SK-N-SH treated with all-trans-retinoic acid at 6 μM for 48 hours (cell line): Measurements from ENCODE around the gene RNF126.
"Not testable (repeated sequence)": the region's sequence is repeated elsewhere in the genome, so short reads cannot be mapped to it uniquely, and the experiment has no call there.

Experiments used
- ATAC-seq: fragments of 200-7000 bp; cut with Tn5 transposase; 3 replicates; pipeline ENCODE4 v1.9.1; 2020; ENCODE audit warnings: mild to moderate bottlenecking, moderate library complexity
- BACH2 ChIP-seq: fragments of 250-450 bp; sonication (Bioruptor Pico); IDR thresholded peaks from 2 replicates; pipeline ENCODE4 v1.9.0; 2021; ENCODE audit warnings: mild to moderate bottlenecking, borderline replicate concordance
- CREB5 ChIP-seq: fragments of 250-450 bp; sonication (Bioruptor Pico); IDR thresholded peaks from 2 replicates; pipeline ENCODE4 v1.5.1; 2020; ENCODE audit warnings: low read depth, mild to moderate bottlenecking, moderate library complexity
- CSDC2 ChIP-seq: fragments of 250-450 bp; sonication (Bioruptor Pico); IDR thresholded peaks from 2 replicates; pipeline ENCODE4 v1.5.0; 2020; ENCODE audit warnings: mild to moderate bottlenecking, moderate library complexity
- CSRNP3 ChIP-seq: fragments of 250-450 bp; sonication (Bioruptor Pico); IDR thresholded peaks from 2 replicates; pipeline ENCODE4 v1.5.1; 2021; ENCODE audit warnings: mild to moderate bottlenecking, moderate library complexity
- ESRRG ChIP-seq: fragments of 250-450 bp; sonication (Bioruptor Pico); IDR thresholded peaks from 2 replicates; pipeline ENCODE4 v1.6.1; 2021; ENCODE audit warnings: mild to moderate bottlenecking
- GLIS3 ChIP-seq: fragments of 250-450 bp; sonication (Bioruptor Pico); IDR thresholded peaks from 2 replicates; pipeline ENCODE4 v1.5.0; 2020; ENCODE audit warnings: mild to moderate bottlenecking, moderate library complexity
- ISL1 ChIP-seq: fragments of 250-450 bp; sonication (Bioruptor Pico); IDR thresholded peaks from 2 replicates; pipeline ENCODE4 v2.1.2; 2022; ENCODE audit warnings: mild to moderate bottlenecking, moderate library complexity
- OSR1 ChIP-seq: fragments of 250-450 bp; sonication (Bioruptor Pico); IDR thresholded peaks from 2 replicates; pipeline ENCODE4 v1.8.0; 2022; ENCODE audit warnings: moderate library complexity, mild to moderate bottlenecking, inconsistent platforms
- PATZ1 ChIP-seq: fragments of 250-450 bp; sonication (Bioruptor Pico); IDR thresholded peaks from 2 replicates; pipeline ENCODE4 v1.8.0; 2020; ENCODE audit warnings: mild to moderate bottlenecking, moderate library complexity, borderline replicate concordance
- POU6F1 ChIP-seq: fragments of 250-450 bp; sonication (Bioruptor Pico); IDR thresholded peaks from 2 replicates; pipeline ENCODE4 v1.8.0; 2021; ENCODE audit warnings: low read depth, mild to moderate bottlenecking, moderate library complexity, borderline replicate concordance
- PPARA ChIP-seq: fragments of 250-450 bp; sonication (Bioruptor Pico); IDR thresholded peaks from 2 replicates; pipeline ENCODE4 v1.5.0; 2020; ENCODE audit warnings: mild to moderate bottlenecking, borderline replicate concordance
- RARB ChIP-seq: fragments of 250-450 bp; sonication (Bioruptor Pico); IDR thresholded peaks from 2 replicates; pipeline ENCODE4 v1.8.0; 2021; ENCODE audit warnings: mild to moderate bottlenecking, moderate library complexity
- SNAI2 ChIP-seq: fragments of 250-450 bp; sonication (Bioruptor Pico); IDR thresholded peaks from 2 replicates; pipeline ENCODE4 v1.5.0; 2020; ENCODE audit warnings: mild to moderate bottlenecking, moderate library complexity
- TOX ChIP-seq: fragments of 250-450 bp; sonication (Bioruptor Pico); IDR thresholded peaks from 2 replicates; pipeline ENCODE4 v1.8.0; 2021; ENCODE audit warnings: mild to moderate bottlenecking, moderate library complexity, borderline replicate concordance
- TSHZ2 ChIP-seq: fragments of 250-450 bp; sonication (Bioruptor Pico); IDR thresholded peaks from 2 replicates; pipeline ENCODE4 v1.5.0; 2020; ENCODE audit warnings: mild to moderate bottlenecking, moderate library complexity
- ZFP30 ChIP-seq: fragments of 450-650 bp; formaldehyde crosslinking; IDR thresholded peaks from 2 replicates; pipeline ENCODE4 v1.5.0; 2022; ENCODE audit warnings: mild to moderate bottlenecking, moderate library complexity
- ZNF565 ChIP-seq: fragments of 450-650 bp; formaldehyde crosslinking; conservative IDR thresholded peaks from 2 replicates; pipeline ENCODE4 v1.5.0; 2020; ENCODE audit warnings: low read depth, mild to moderate bottlenecking, moderate library complexity
- ZNF70 ChIP-seq: fragments of 450-650 bp; formaldehyde crosslinking; IDR thresholded peaks from 2 replicates; pipeline ENCODE4 v1.5.0; 2020; ENCODE audit warnings: mild to moderate bottlenecking, moderate library complexity
- ZNF8 ChIP-seq: fragments of 450-650 bp; formaldehyde crosslinking; IDR thresholded peaks from 2 replicates; pipeline ENCODE4 v1.5.0; 2020; ENCODE audit warnings: mild to moderate bottlenecking, moderate library complexity

Gene RNF126

GRCh38 chr19:629961-630714 lies 32.9 kb downstream of the RNF126 start:
- TF ChIP-seq POU6F1 (CRISPR knock-in tag) (no peak), ZNF8 (CRISPR knock-in tag) (no peak), SNAI2 (CRISPR knock-in tag) (no peak), ZNF565 (CRISPR knock-in tag) (no peak), ZNF70 (CRISPR knock-in tag) (no peak), PATZ1 (no peak), ISL1 (CRISPR knock-in tag) (no peak)
- ATAC-seq, result no peak

GRCh38 chr19:629515-629914 lies 33.5 kb downstream of the RNF126 start:
- not testable (repeated sequence) for ATAC-seq

- no peak for ATAC-seq
These were observed 34.8 kb downstream of the RNF126 start for GRCh38 chr19:628168-628567.

GRCh38 chr19:626566-626965 lies 36.4 kb downstream of the RNF126 start:
- ATAC-seq, result not testable (repeated sequence)

More at GRCh38 chr19:628168-628567, 34.8 kb downstream of the RNF126 start:
- no peak for TF ChIP-seq OSR1
- TF ChIP-seq, all 23 proteins: peak for 0

GRCh38 chr19:625257-625656 lies 37.8 kb downstream of the RNF126 start:
- ATAC-seq, result no peak
- no peak for TF ChIP-seq CSDC2
- TF ChIP-seq POU6F1 (CRISPR knock-in tag), result no peak
- no peak for TF ChIP-seq BACH2
- no peak for TF ChIP-seq ISL1 (CRISPR knock-in tag)
- TF ChIP-seq ZFP30 (CRISPR knock-in tag), result no peak
- no peak for TF ChIP-seq ZNF8 (CRISPR knock-in tag)
- TF ChIP-seq RARB (CRISPR knock-in tag), result no peak
- no peak for TF ChIP-seq TSHZ2 (CRISPR knock-in tag)
- TF ChIP-seq GLIS3 (CRISPR knock-in tag), result no peak
- TF ChIP-seq CSRNP3 (CRISPR knock-in tag), result no peak
- TF ChIP-seq TOX (CRISPR knock-in tag), result no peak
- TF ChIP-seq ESRRG, result no peak
- TF ChIP-seq CREB5 (CRISPR knock-in tag), result no peak
- no peak for TF ChIP-seq PPARA (CRISPR knock-in tag)
- no peak for TF ChIP-seq OSR1
